Regular cardiac myocyte (primary cell): ENCODE data around the gene CCNI2. TPM values are rescaled to one million over a fixed set of nuclear protein-coding genes. Genes with fewer than 3 reads are reported as not detected.

Experiments
- total RNA-seq: library from RNA; depleted of rRNA; stranded (reverse); fragments of >200 nt; gene quantifications from 2 replicates; pipeline ENCODE4 v1.2.3, GENCODE V29; 2014

The CCNI2 gene
- total RNA-seq: not detected in 2 replicates

GRCh38 chr5:132746954-132747615 is at the start of gene CCNI2:
CCNI2 (plus strand) TSS chr5:132747426; CDS start chr5:132747496, 70 bp downstream.

DNA sequence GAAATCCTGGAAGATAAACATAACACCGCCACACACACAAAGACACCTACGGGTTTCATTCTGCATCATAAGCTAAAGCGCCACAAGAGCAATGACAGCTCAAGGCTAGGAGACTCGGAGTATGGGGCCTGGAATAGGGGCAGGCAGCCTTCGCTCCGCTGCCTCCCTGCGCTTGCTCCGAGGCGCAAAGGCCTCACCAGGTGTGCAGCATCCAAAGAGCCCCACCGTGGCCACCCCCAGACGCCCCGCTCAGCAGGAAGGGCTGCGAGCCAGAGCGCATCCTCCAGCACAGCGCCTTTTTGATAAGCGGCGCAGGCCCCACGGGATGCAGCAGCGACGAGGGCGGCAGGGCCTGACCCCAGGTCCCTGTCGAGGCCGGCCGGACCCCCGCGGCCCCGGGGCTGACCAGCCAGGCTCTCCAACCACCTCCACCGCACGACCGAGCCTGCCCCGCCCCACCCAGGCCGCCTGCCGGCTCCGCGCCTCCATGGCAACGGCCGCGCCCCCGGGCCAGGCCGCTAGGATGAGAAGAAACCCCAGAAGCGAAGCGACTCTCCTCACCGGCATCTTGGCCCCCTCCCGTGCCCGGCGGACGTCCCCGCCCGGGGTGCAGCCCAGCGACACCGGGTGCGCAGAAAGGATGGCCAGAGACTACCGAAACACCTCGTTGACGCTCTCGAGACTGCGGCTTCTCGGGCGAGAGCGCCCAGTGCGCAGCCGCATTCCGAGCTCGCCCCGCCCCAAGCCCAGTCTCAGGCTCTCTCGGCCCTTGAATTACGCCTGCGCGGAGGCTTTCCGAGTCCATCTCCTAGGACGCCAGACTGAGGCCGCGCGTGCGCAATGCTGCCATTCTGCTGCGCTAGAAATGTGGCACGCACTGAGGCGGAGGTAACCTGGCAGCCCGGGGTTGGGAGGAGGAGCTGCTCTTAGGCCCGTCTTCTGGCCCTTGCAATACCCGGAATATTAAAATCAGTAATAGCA is 10.1 kb upstream of the CCNI2 start, which contains the start of gene KIF3A:
Gene KIF3A, minus strand, starts transcription at position 694 of the 981 bp plus-strand sequence. Its CDS starts 127 bp downstream, at position 567.

DNA sequence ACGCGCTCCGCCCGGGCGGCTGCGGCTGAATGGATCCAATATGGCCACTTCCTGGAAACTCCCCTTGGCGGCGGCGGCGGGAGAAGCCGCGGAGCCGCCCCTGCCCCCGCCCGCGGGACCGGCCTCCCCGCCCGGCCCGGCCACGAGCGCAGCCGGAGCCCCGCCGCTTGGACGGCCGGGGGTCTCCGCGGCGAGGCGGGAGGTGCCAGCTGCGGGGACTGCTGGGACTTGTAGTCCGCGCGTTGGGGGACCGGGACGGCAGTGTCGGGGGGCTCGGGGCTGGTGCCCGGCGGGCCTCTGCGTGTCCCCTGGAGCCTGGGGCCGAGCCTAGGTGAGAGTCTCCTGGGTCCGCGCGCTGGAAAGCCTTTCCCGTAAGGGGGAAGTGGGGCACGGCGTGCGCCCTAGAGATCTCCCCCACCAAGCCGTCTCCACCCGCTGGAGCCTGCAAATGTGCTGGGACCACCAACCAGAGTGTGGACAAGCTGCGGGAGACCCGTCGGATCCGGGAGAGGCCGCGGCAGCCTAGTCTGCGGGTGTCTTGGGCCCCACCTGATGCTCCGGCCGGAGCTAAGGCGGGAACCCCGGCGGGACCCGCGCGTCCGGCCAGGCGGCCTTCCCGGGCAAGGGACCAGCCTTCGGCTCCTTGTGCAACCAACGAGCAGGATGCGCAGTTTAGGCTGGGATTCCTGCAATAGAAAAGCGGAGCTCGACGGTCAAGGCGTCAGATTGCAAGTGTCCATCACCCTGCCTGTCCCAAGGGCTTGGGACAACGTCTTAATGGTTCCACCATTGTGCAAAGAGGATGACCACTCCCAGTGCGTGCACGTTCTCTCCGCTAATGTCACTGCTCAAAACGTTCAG is 30.2 kb downstream of the CCNI2 start, which contains the start of gene SEPTIN8:
Gene SEPTIN8, minus strand, starts transcription at position 31 of the 861 bp plus-strand sequence. CDS start 102 bp downstream, outside the sequence.

Other genes with a start within 250 kb of the CCNI2 start
- 0.28 TPM in 1 of 2 replicates, not detected in the other for gene IL5, start 203.9 kb upstream of the CCNI2 start, total RNA-seq
- gene RAD50, start 190.4 kb upstream of the CCNI2 start, total RNA-seq: 21.1 and 22.3 TPM in 2 replicates
- not detected in 2 replicates for gene IL13, start 89.3 kb upstream of the CCNI2 start, total RNA-seq
- gene IL4, start 73.4 kb upstream of the CCNI2 start, total RNA-seq: not detected in 2 replicates
- 11.6 and 11.9 TPM in 2 replicates for gene KIF3A, start 9.9 kb upstream of the CCNI2 start, total RNA-seq
- gene SEPTIN8, start 29.8 kb downstream of the CCNI2 start, total RNA-seq: 51.8 and 52.1 TPM in 2 replicates
- gene SOWAHA, start 65.9 kb downstream of the CCNI2 start, total RNA-seq: under 0.01 TPM in 1 of 2 replicates, not detected in the other
- 2.0 and 5.2 TPM in 2 replicates for gene SHROOM1, start 83.2 kb downstream of the CCNI2 start, total RNA-seq
- gene GDF9, start 119.0 kb downstream of the CCNI2 start, total RNA-seq: 0.28 and 0.38 TPM in 2 replicates
- gene UQCRQ, start 119.2 kb downstream of the CCNI2 start, total RNA-seq: 131 and 137 TPM in 2 replicates
- under 0.01 and 0.28 TPM in 2 replicates for gene LEAP2, start 126.2 kb downstream of the CCNI2 start, total RNA-seq
- gene AFF4, start 216.2 kb downstream of the CCNI2 start, total RNA-seq: 34.7 and 43.1 TPM in 2 replicates